HEK293 (cell line): ENCODE data around the gene ZNF773.
A peak's percentile ranks its signal among the peaks of the same experiment; 100 is the strongest.

Source experiments
- BCL6B ChIP-seq: fragments of 450-650 bp; formaldehyde crosslinking; IDR thresholded peaks from 2 replicates; pipeline ENCODE4 v1.5.1; 2017; ENCODE audit warnings: missing biosample characterization, missing genetic modification characterization
- GLI2 ChIP-seq: fragments of 450-650 bp; formaldehyde crosslinking; IDR thresholded peaks from 2 replicates; pipeline ENCODE4; 2017; ENCODE audit warnings: missing biosample characterization, missing genetic modification characterization, low read depth, borderline replicate concordance
- KLF10 ChIP-seq: fragments of 450-650 bp; IDR thresholded peaks from 2 replicates; pipeline ENCODE4 v1.5.1; 2018; ENCODE audit warnings: missing biosample characterization, mild to moderate bottlenecking, missing genetic modification characterization
- KLF7 ChIP-seq: fragments of 450-650 bp; formaldehyde crosslinking; IDR thresholded peaks from 2 replicates; pipeline ENCODE4 v1.5.1; 2016; ENCODE audit warnings: missing biosample characterization, missing genetic modification characterization, borderline replicate concordance
- MYNN ChIP-seq: fragments of 450-650 bp; formaldehyde crosslinking; IDR thresholded peaks from 2 replicates; pipeline ENCODE4 v1.5.1; 2016; ENCODE audit warnings: missing biosample characterization, missing genetic modification characterization, borderline replicate concordance
- PATZ1 ChIP-seq: fragments of 450-650 bp; formaldehyde crosslinking; IDR thresholded peaks from 2 replicates; pipeline ENCODE4 v1.5.1; 2016; ENCODE audit warnings: missing biosample characterization, missing genetic modification characterization
- PRDM6 ChIP-seq: fragments of 450-650 bp; formaldehyde crosslinking; IDR thresholded peaks from 2 replicates; pipeline ENCODE4 v1.5.1; 2017; ENCODE audit warnings: missing biosample characterization, missing genetic modification characterization
- SCRT1 ChIP-seq: fragments of 450-650 bp; formaldehyde crosslinking; IDR thresholded peaks from 2 replicates; pipeline ENCODE4 v1.5.1; 2016; ENCODE audit warnings: missing biosample characterization, missing genetic modification characterization, borderline replicate concordance
- SCRT2 ChIP-seq: fragments of 450-650 bp; formaldehyde crosslinking; IDR thresholded peaks from 2 replicates; pipeline ENCODE4 v1.5.1; 2016; ENCODE audit warnings: missing biosample characterization, missing genetic modification characterization
- ZBTB7A ChIP-seq: fragments of 450-650 bp; formaldehyde crosslinking; IDR thresholded peaks from 2 replicates; pipeline ENCODE4 v1.5.1; 2016; ENCODE audit warnings: low read depth, missing biosample characterization, missing genetic modification characterization
- ZNF133 ChIP-seq: fragments of 450-650 bp; formaldehyde crosslinking; IDR thresholded peaks from 2 replicates; pipeline ENCODE4 v1.5.1; 2016; ENCODE audit warnings: missing biosample characterization, missing genetic modification characterization
- ZNF138 ChIP-seq: fragments of 450-650 bp; formaldehyde crosslinking; IDR thresholded peaks from 2 replicates; pipeline ENCODE4 v1.5.1; 2016; ENCODE audit warnings: missing biosample characterization, missing genetic modification characterization, borderline replicate concordance
- ZNF146 ChIP-seq: fragments of 450-650 bp; formaldehyde crosslinking; IDR thresholded peaks from 2 replicates; pipeline ENCODE4 v1.5.1; 2016; ENCODE audit warnings: missing biosample characterization, missing genetic modification characterization
- ZNF223 ChIP-seq: fragments of 450-650 bp; formaldehyde crosslinking; IDR thresholded peaks from 2 replicates; pipeline ENCODE4 v1.5.1; 2016; ENCODE audit warnings: missing biosample characterization, missing genetic modification characterization
- ZNF23 ChIP-seq: fragments of 450-650 bp; formaldehyde crosslinking; IDR thresholded peaks from 2 replicates; pipeline ENCODE4 v1.5.1; 2016; ENCODE audit warnings: missing biosample characterization, missing genetic modification characterization, borderline replicate concordance
- ZNF24 ChIP-seq: fragments of 450-650 bp; formaldehyde crosslinking; IDR thresholded peaks from 2 replicates; pipeline ENCODE4 v1.5.1; 2016; ENCODE audit warnings: missing biosample characterization, missing genetic modification characterization
- ZNF266 ChIP-seq: fragments of 450-650 bp; formaldehyde crosslinking; IDR thresholded peaks from 2 replicates; pipeline ENCODE4 v1.5.1; 2016; ENCODE audit warnings: missing biosample characterization, missing genetic modification characterization, low read depth
- ZNF292 ChIP-seq: fragments of 450-650 bp; formaldehyde crosslinking; IDR thresholded peaks from 2 replicates; pipeline ENCODE4 v1.5.1; 2016; ENCODE audit warnings: low read depth, missing biosample characterization, missing genetic modification characterization, borderline replicate concordance
- ZNF335 ChIP-seq: fragments of 450-650 bp; formaldehyde crosslinking; conservative IDR thresholded peaks from 2 replicates; pipeline ENCODE4 v1.5.1; 2016; ENCODE audit warnings: missing biosample characterization, missing genetic modification characterization
- ZNF366 ChIP-seq: fragments of 450-650 bp; formaldehyde crosslinking; conservative IDR thresholded peaks from 2 replicates; pipeline ENCODE4 v1.5.1; 2016; ENCODE audit warnings: missing biosample characterization, missing genetic modification characterization
- ZNF416 ChIP-seq: fragments of 450-650 bp; formaldehyde crosslinking; IDR thresholded peaks from 2 replicates; pipeline ENCODE4 v1.5.1; 2016; ENCODE audit warnings: missing biosample characterization, missing genetic modification characterization
- ZNF513 ChIP-seq: fragments of 450-650 bp; IDR thresholded peaks from 2 replicates; pipeline ENCODE4 v1.5.1; 2018; ENCODE audit warnings: missing biosample characterization, missing genetic modification characterization
- ZNF521 ChIP-seq: fragments of 450-650 bp; formaldehyde crosslinking; IDR thresholded peaks from 2 replicates; pipeline ENCODE4 v1.5.1; 2017; ENCODE audit warnings: missing biosample characterization, mild to moderate bottlenecking, missing genetic modification characterization
- ZNF548 ChIP-seq: fragments of 450-650 bp; formaldehyde crosslinking; IDR thresholded peaks from 2 replicates; pipeline ENCODE4 v1.5.1; 2016; ENCODE audit warnings: missing biosample characterization, missing genetic modification characterization
- ZNF549 ChIP-seq: fragments of 450-650 bp; IDR thresholded peaks from 2 replicates; pipeline ENCODE4 v1.5.1; 2018; ENCODE audit warnings: missing biosample characterization, missing genetic modification characterization, mild to moderate bottlenecking, inconsistent platforms, moderate library complexity
- ZNF580 ChIP-seq: fragments of 450-650 bp; formaldehyde crosslinking; IDR thresholded peaks from 2 replicates; pipeline ENCODE4 v1.5.1; 2016; ENCODE audit warnings: missing biosample characterization, missing genetic modification characterization
- ZNF626 ChIP-seq: fragments of 450-650 bp; sonication (Bioruptor Pico); formaldehyde crosslinking; IDR thresholded peaks from 2 replicates; pipeline ENCODE4 v1.5.1; 2018; ENCODE audit warnings: missing biosample characterization, missing genetic modification characterization, inconsistent platforms
- ZNF747 ChIP-seq: fragments of 450-650 bp; formaldehyde crosslinking; IDR thresholded peaks from 2 replicates; pipeline ENCODE4 v1.5.1; 2016; ENCODE audit warnings: missing biosample characterization, missing genetic modification characterization
- ZNF776 ChIP-seq: fragments of 450-650 bp; formaldehyde crosslinking; IDR thresholded peaks from 2 replicates; pipeline ENCODE4 v1.5.0; 2017; ENCODE audit warnings: missing biosample characterization, missing genetic modification characterization, borderline replicate concordance
- TF ChIP-seq, protein P1 (sequence below): fragments of 450-650 bp; formaldehyde crosslinking; IDR thresholded peaks from 2 replicates; pipeline ENCODE4 v1.5.1; 2016; ENCODE audit warnings: missing biosample characterization, missing genetic modification characterization, low read depth
- TF ChIP-seq, protein P2 (sequence below): fragments of 450-650 bp; formaldehyde crosslinking; IDR thresholded peaks from 2 replicates; pipeline ENCODE4 v1.5.1; 2016; ENCODE audit warnings: missing biosample characterization, missing genetic modification characterization

Gene ZNF773

GRCh38 chr19:57527136-57527881, 27.6 kb downstream of the ZNF773 start, which contains the start of gene ZNF549 (continued):
- TF ChIP-seq ZNF335 (tag by site-specific recombination) (peak; percentile 99), KLF7 (peak; percentile 66; the same call in 1 of the 2 replicates), GLI2 (tag by site-specific recombination) (no peak), PATZ1 (tag by site-specific recombination) (peak; percentile 58), ZNF580 (tag by site-specific recombination) (peak; percentile 97), ZNF23 (no peak), ZNF747 (tag by site-specific recombination) (no peak), ZNF366 (tag by site-specific recombination) (no peak), ZNF24 (tag by site-specific recombination) (no peak), KLF10 (tag by site-specific recombination) (no peak; the same call in 1 of the 2 replicates), SCRT2 (tag by site-specific recombination) (no peak), ZNF626 (tag by site-specific recombination) (no peak), ZBTB7A (tag by site-specific recombination) (no peak), ZNF549 (no peak), ZNF223 (tag by site-specific recombination) (no peak), BCL6B (tag by site-specific recombination) (no peak), ZNF133 (tag by site-specific recombination) (no peak), ZNF548 (no peak), PRDM6 (tag by site-specific recombination) (no peak), ZNF521 (tag by site-specific recombination) (no peak), ZNF266 (tag by site-specific recombination) (no peak), ZNF513 (tag by site-specific recombination) (no peak), MYNN (no peak), ZNF292 (tag by site-specific recombination) (no peak), SCRT1 (tag by site-specific recombination) (no peak), ZNF776 (tag by site-specific recombination) (no peak), ZNF416 (tag by site-specific recombination) (no peak), ZNF146 (tag by site-specific recombination) (no peak), ZNF138 (tag by site-specific recombination) (no peak)
- TF ChIP-seq, protein P1, sequence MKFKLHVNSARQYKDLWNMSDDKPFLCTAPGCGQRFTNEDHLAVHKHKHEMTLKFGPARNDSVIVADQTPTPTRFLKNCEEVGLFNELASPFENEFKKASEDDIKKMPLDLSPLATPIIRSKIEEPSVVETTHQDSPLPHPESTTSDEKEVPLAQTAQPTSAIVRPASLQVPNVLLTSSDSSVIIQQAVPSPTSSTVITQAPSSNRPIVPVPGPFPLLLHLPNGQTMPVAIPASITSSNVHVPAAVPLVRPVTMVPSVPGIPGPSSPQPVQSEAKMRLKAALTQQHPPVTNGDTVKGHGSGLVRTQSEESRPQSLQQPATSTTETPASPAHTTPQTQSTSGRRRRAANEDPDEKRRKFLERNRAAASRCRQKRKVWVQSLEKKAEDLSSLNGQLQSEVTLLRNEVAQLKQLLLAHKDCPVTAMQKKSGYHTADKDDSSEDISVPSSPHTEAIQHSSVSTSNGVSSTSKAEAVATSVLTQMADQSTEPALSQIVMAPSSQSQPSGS, result no peak
- TF ChIP-seq, protein P2, sequence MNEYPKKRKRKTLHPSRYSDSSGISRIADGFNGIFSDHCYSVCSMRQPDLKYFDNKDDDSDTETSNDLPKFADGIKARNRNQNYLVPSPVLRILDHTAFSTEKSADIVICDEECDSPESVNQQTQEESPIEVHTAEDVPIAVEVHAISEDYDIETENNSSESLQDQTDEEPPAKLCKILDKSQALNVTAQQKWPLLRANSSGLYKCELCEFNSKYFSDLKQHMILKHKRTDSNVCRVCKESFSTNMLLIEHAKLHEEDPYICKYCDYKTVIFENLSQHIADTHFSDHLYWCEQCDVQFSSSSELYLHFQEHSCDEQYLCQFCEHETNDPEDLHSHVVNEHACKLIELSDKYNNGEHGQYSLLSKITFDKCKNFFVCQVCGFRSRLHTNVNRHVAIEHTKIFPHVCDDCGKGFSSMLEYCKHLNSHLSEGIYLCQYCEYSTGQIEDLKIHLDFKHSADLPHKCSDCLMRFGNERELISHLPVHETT (tag by site-specific recombination), result no peak
